Aorta (tissue), 5 donors: ENCODE measurements around the gene POU3F1. TPM values are rescaled to one million over a fixed set of nuclear protein-coding genes. Genes with fewer than 3 reads are reported as not detected.
"Not testable (repeated sequence)": the region's sequence is repeated elsewhere in the genome, so short reads cannot be mapped to it uniquely, and the experiment has no call there.

Source experiments
- ATAC-seq: fragments of 200-7000 bp; cut with Tn5 transposase; one replicate; pipeline ENCODE4 v1.9.1; 2022; ENCODE audit warnings: moderate library complexity; ENCODE audit not compliant: low FRiP score
- DNase-seq, 2 donors: peaks; one replicate each; pipeline ENCODE4 v3.0.0-alpha.2; 2020
- H3K27ac ChIP-seq, 2 donors: one replicate each; pipeline ENCODE4 v1.5.1; 2013; ENCODE audit warnings: low read length in 2 of 2, mild to moderate bottlenecking in 2 of 2, moderate library complexity in 2 of 2, control low read depth in 1 of 2, inconsistent platforms in 1 of 2, low read depth in 1 of 2
- H3K27me3 ChIP-seq, 2 donors: one replicate each; pipeline ENCODE4 v1.6.1; 2013; ENCODE audit warnings: control low read depth in 1 of 2, low read length in 1 of 2, mild to moderate bottlenecking in 1 of 2, moderate library complexity in 1 of 2; ENCODE audit not compliant: insufficient read depth in 2 of 2, control insufficient read depth in 1 of 2
- H3K36me3 ChIP-seq, 2 donors: one replicate each; pipeline ENCODE4 v1.6.1; 2013; ENCODE audit warnings: control low read depth in 1 of 2, low read length in 1 of 2, mild to moderate bottlenecking in 1 of 2; ENCODE audit not compliant: insufficient read depth in 2 of 2, control insufficient read depth in 1 of 2
- H3K4me1 ChIP-seq, 2 donors: one replicate each; pipeline ENCODE4 v1.6.1; 2013; ENCODE audit warnings: low read length in 2 of 2, control low read depth in 1 of 2, mild to moderate bottlenecking in 1 of 2, moderate library complexity in 1 of 2; ENCODE audit not compliant: insufficient read depth in 2 of 2, control insufficient read depth in 1 of 2
- H3K4me3 ChIP-seq, 2 donors: one replicate each; pipeline ENCODE4 v1.5.1; 2013; ENCODE audit warnings: low read length in 2 of 2, control low read depth in 1 of 2, mild to moderate bottlenecking in 1 of 2
- H3K9me3 ChIP-seq: one replicate; pipeline ENCODE4 v1.6.1; 2013; ENCODE audit warnings: mild to moderate bottlenecking, low read length; ENCODE audit not compliant: control insufficient read depth
- WGBS, 2 donors: extraction: QIAGEN DNeasy Blood & Tissue Kit; methylation state at CpG; one replicate each; pipeline ENCODE4 v1.1.7; 2013; 5-methylcytosine and 5-hydroxymethylcytosine counted together
- intact Hi-C, 2 donors: fragments of 100-400 bp; cut with DNase I; formaldehyde crosslinking; loops; one replicate each; pipeline versions ENCODE4 v1.14.2 to v1.15.0; 2022
- polyA plus RNA-seq, 2 donors: library from polyadenylated mRNA; stranded (reverse); fragments of 200-250 nt; gene quantifications; one replicate each; pipeline ENCODE4 v1.2.3, GENCODE V29; 2013
- total RNA-seq, 2 donors: library from RNA; stranded (reverse); fragmentation: NEBNext Ultra II Directional; extraction: Animal tissue kit (Norgen Biotek cat#: 25700); gene quantifications; one replicate each; pipeline ENCODE4 v1.2.1, GENCODE V29; 2021
- donor health status: healthy with polysubstance abuse.
- donor health status: Bipolar disorder and iron deficiency.
- donor health status: DM: no; HTN: no; CAD: no.
- donor health status: DM: no; HTN: no; CAD: no.
- donor health status: DM: yes; HTN: yes; CAD: no.

Gene POU3F1
- total and polyA plus RNA-seq, 4 donors = 0.21 to 0.55 TPM; not detected in 2

- H3K27me3 ChIP-seq = no peaks in the 10 kb centered on the region
- H3K4me3 ChIP-seq = no peak overlapping the region
- ATAC-seq (peak; percentile 16), DNase-seq (no peak)
- H3K27ac ChIP-seq = no peak overlapping the region
- intact Hi-C loops = no loop called here
- no peaks in the 10 kb centered on the region for H3K36me3 ChIP-seq
- no peaks in the 10 kb centered on the region for H3K9me3 ChIP-seq
- H3K4me1 ChIP-seq = no peaks in the 10 kb centered on the region
- 94% methylated on average over 13 of the region's 13 CpGs for WGBS, 2 donors
Observed at GRCh38 chr1:38034871-38035270, 11.7 kb downstream of the POU3F1 start.

GRCh38 chr1:38032992-38033391 lies 13.6 kb downstream of the POU3F1 start:
- WGBS, 2 donors = 91 to 92% methylated on average over 2 of the region's 2 CpGs
- ATAC-seq, H3K27ac ChIP-seq, H3K27me3 ChIP-seq, DNase-seq, intact Hi-C loops, H3K9me3 ChIP-seq, H3K4me3 ChIP-seq, H3K36me3 ChIP-seq, H3K4me1 ChIP-seq: not testable (repeated sequence)

GRCh38 chr1:38031513-38031866 lies 15.1 kb downstream of the POU3F1 start:
- Histone ChIP-seq H3K36me3 (no peaks in the 10 kb centered on the region), H3K27me3 (no peaks in the 10 kb centered on the region), H3K4me3 (no peak overlapping the region), H3K4me1 (no peaks in the 10 kb centered on the region), H3K9me3 (no peaks in the 10 kb centered on the region), H3K27ac (no peak overlapping the region)
- intact Hi-C loops = no loop called here
- DNase-seq (no peak), ATAC-seq (no peak)
- WGBS, 2 donors = 65 to 74% methylated on average over 4 of the region's 4 CpGs

- intact Hi-C loops = no loop called here
- Histone ChIP-seq H3K36me3 (no peaks in the 10 kb centered on the region), H3K9me3 (no peaks in the 10 kb centered on the region), H3K27me3 (no peaks in the 10 kb centered on the region), H3K4me1 (no peaks in the 10 kb centered on the region), H3K4me3 (no peak overlapping the region), H3K27ac (no peak overlapping the region)
- ATAC-seq (no peak), DNase-seq (no peak)
- 79 to 82% methylated on average over 17 of the region's 17 CpGs for WGBS, 2 donors
Observed at GRCh38 chr1:38030596-38031512, 15.7 kb downstream of the POU3F1 start.

- H3K27me3 ChIP-seq = no peaks in the 10 kb centered on the region
- no peak overlapping the region for H3K4me3 ChIP-seq
- peaks cover 2 to 5% of the 10 kb centered on the region in 2 donors for H3K36me3 ChIP-seq
- no peaks in the 10 kb centered on the region for H3K9me3 ChIP-seq
- DNase-seq (peak in 1 of 2 donors; percentile 38), ATAC-seq (peak; percentile 24)
- no peak overlapping the region for H3K27ac ChIP-seq
- no peaks in the 10 kb centered on the region for H3K4me1 ChIP-seq
- intact Hi-C loops = loop anchor here in 1 of 2 donors (10.0 kb wide), 1 partner anchor 805 kb away; no protein-coding TSS in a partner anchor
- WGBS, 2 donors = 17 to 19% methylated on average over 11 to 12 of the region's 12 CpGs
Observed at GRCh38 chr1:38029685-38030511, 16.7 kb downstream of the POU3F1 start.

- DNase-seq (no peak), ATAC-seq (no peak)
- Histone ChIP-seq H3K4me3 (no peak overlapping the region), H3K36me3 (peaks cover 3 to 6% of the 10 kb centered on the region in 2 donors), H3K4me1 (no peaks in the 10 kb centered on the region), H3K27ac (no peak overlapping the region), H3K9me3 (no peaks in the 10 kb centered on the region), H3K27me3 (no peaks in the 10 kb centered on the region)
- intact Hi-C loops = loop anchor here in 1 of 2 donors (10.0 kb wide), 1 partner anchor 806 kb away; no protein-coding TSS in a partner anchor
- WGBS, 2 donors = 9 to 12% methylated on average over 23 of the region's 23 CpGs
Observed at GRCh38 chr1:38029081-38029681, 17.4 kb downstream of the POU3F1 start.

GRCh38 chr1:38028671-38029070 lies 17.9 kb downstream of the POU3F1 start:
- no peak for ATAC-seq
- Histone ChIP-seq H3K27me3 (no peaks in the 10 kb centered on the region), H3K36me3 (peaks cover 3 to 6% of the 10 kb centered on the region in 2 donors), H3K4me1 (no peaks in the 10 kb centered on the region), H3K27ac (no peak overlapping the region), H3K4me3 (no peak overlapping the region), H3K9me3 (no peaks in the 10 kb centered on the region)
- 59 to 63% methylated on average over 2 of the region's 2 CpGs for WGBS, 2 donors
- intact Hi-C loops = loop anchor here in 1 of 2 donors (10.0 kb wide), 1 partner anchor 806 kb away; no protein-coding TSS in a partner anchor
- DNase-seq = no peak

GRCh38 chr1:38028105-38028591 lies 18.4 kb downstream of the POU3F1 start:
- Histone ChIP-seq H3K27ac (no peak overlapping the region), H3K27me3 (no peaks in the 10 kb centered on the region), H3K4me3 (no peak overlapping the region), H3K9me3 (no peaks in the 10 kb centered on the region), H3K36me3 (peaks cover 3 to 6% of the 10 kb centered on the region in 2 donors), H3K4me1 (no peaks in the 10 kb centered on the region)
- no peak for DNase-seq
- WGBS, 2 donors = 64% methylated on average over 3 of the region's 3 CpGs
- intact Hi-C loops = loop anchor here in 1 of 2 donors (10.0 kb wide), 1 partner anchor 807 kb away; no protein-coding TSS in a partner anchor
- ATAC-seq = no peak
